CD4-positive, alpha-beta T cell treated with Interleukin-6 at 100 ng/mL for 8 hours (primary cell): ENCODE measurements around the gene ADAD2.
A peak's percentile ranks its signal among the peaks of the same experiment; 100 is the strongest.

Experiments used
- DNase-seq: peaks from one replicate; pipeline ENCODE4 v3.0.0-alpha.2; 2020; ENCODE audit warnings: mixed read lengths, low spot score

The ADAD2 gene

DNA sequence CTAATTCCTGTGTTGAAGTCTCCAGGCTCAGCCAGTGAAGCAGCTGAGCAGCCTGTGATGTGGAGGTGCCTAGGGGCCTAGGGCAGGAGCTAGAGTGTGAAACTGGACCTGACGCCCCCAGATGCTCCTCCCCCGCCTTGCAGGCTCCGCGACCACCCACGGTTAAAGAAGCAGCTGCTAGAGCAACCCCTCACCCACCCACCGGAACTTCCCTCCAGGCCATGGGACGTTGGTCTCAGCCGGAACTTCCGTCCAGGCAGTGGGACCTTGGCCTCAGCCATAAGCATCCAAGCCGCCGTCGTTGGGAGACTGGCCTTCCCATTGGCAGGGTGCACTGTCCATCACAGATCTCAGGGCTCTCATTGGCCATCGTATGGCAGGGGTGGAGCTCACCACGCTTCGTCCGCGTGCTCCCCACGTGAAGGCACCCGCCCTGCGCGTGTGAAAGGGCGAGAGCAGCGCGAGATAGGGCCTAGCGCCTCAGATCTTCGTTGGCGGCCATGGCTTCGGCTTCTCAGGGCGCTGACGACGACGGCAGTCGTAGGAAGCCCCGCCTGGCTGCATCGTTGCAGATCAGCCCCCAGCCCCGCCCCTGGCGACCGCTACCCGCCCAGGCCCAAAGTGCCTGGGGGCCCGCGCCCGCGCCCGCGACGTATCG lies at the start of gene ADAD2:
ADAD2 (plus strand) TSS at position 427 of the 658 bp plus-strand sequence; CDS start at position 501, 74 bp downstream.
- DNase-seq = no peak

DNA sequence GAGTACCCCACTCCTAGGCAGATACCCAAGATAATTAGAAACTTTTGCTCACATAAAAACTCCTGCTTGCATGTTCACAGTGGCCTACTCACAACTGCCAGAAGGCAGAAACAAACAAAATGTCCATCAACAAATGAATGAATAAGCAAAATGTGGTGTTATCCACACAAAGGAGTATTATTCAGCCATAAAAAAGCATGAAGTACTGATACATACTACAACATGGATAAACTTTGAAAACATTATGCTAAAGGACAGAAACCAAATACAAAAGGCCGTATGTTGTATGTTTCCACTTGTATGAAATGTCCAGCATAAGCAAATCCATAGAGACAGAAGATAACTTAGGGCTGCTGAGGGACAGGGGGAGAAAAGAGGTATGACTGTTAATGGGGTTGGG lies 47.9 kb upstream of the ADAD2 start:
- no peak for DNase-seq

DNA sequence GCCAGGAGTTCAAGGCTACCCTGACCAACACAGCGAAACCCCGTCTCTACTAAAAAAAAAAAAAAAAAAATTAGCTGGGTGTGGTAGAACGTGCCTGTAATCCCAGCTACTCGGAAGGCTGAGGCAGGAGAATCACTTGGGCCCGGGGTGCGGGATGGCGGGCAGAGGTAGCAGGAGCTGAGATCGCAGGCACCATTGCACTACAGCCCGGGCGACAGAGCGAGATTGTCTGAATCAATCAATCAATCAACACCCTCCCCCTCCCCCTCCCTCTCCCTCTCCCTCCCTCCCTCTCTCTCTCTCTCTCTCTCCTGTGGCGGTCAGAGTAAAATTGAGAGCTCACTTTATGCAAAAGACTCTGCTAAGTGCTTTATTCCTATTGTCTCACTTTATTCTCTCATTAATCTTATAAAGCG lies 47.2 kb upstream of the ADAD2 start:
- DNase-seq = no peak

DNA sequence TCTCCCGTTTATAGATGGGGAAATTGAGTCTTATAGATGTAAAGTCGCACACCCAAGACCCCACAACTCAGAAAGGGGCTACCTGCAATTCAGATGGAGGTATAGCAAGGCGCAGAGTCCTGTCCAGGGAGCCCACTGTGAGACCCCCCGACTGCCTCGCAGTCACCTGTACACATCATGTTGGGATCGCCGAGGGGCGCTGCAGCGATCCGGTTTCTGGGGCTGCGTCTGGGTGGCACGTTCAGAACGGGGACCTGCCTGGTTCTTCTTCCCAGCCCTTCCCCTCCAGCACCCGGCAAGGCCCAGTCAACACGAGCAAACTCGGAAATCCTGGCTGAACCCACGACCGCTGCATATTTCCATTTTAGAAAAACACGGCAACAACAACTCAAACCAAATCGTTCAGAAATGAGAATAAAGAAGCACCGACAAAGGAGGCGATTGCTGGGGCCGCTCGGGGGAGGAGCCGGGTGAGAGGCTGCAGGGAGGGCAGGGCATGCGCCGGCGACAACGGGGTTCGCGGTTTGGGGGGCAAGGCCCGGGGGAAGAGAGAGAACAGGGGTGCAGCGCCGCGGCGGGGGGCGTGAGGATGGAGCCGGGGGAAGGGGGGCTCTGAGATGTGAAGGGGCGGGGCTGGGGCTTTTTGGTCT lies 46.6 kb upstream of the ADAD2 start:
- DNase-seq = peak; percentile 11

DNA sequence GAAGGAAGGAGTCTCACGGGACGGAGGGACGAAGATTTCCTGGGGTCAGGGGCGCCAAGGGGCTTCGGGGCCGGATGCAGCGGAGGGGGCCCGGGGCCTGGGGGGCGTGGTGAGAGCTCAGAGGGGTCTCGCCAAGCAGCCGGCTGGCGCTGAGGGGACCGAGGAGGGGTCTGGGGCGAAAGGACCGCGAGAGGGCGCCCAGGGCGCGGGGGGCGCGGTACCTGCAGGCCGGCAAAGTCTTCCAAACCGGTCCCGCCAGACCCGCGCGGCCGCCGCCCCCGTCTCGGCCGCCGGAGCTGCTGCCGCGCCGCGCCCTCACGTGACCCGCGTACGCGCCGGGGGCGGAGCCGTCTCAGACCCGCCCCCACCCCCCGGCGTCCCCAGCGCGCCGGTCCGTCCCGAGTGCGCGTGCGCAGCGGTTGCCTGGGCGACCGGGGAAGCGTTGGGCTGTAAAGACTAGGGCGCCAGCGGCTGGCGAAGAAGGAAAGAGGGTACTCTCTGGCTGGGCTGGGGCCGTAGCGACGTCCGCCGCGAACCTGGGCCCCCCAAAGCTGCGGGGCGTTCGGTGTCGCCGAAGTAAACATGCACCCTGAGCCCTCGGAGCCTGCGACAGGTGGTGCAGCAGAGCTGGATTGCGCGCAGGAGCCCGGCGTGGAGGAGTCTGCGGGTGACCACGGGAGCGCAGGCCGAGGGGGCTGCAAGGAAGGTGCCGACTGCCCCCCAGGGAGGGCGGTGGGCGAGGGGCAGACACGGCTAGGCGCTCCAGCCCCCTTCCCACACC lies 45.9 kb upstream of the ADAD2 start, which contains the start of the genes DNAAF1 and HSDL1:
DNAAF1 (plus strand) TSS at position 450 of the 781 bp plus-strand sequence; CDS start at position 583, 133 bp downstream.
HSDL1 (minus strand) TSS at position 319 of the 781 bp plus-strand sequence. CDS start 13,856 bp downstream, outside the sequence.
- peak; percentile 92 for DNase-seq

DNA sequence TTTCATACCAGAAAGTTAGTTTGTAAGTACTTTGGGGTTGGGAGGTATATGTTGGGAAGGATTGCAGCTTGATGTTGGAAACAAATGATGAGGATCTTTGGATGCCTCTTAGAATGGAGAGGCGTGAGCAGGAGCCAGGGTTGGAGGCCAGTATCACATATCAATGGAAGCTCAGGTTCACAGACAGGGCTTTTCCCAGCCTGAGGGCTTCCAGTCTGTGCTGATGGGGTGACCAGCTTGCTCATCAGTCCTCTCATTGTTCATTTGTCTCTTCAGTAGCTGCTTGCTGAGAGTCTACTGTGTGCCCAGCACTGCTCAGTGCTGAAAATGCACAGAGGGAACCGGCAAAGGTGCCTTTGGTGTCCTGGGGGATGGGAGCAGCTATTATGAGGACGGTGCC lies 40.0 kb upstream of the ADAD2 start:
- no peak for DNase-seq

DNA sequence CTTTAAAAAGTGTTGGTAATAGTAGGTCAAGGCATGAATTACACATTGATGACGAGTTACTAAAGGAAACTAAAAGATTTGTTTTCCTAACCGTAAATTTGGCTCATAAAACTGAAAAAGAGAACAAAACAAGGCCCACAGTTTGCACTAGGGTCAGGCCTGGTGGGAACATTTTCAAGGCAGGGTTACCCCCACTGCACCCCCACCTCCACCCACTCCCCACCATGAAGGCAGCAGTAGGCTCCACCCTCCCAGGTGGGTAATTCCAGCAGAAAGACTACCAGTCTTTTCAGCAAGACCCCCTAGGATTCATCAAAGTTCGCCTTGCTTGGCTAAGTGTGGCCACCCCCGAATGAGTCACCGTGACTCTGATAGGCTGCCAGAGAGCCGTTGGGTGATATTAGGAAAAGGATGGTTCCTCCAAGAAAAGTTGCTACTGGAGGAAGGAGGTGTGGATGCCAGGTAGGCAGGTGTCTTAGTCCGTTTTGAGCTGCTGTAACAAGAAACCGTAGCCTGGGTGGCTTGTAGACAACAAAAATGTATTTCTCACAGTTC lies 37.2 kb upstream of the ADAD2 start:
- DNase-seq = no peak

DNA sequence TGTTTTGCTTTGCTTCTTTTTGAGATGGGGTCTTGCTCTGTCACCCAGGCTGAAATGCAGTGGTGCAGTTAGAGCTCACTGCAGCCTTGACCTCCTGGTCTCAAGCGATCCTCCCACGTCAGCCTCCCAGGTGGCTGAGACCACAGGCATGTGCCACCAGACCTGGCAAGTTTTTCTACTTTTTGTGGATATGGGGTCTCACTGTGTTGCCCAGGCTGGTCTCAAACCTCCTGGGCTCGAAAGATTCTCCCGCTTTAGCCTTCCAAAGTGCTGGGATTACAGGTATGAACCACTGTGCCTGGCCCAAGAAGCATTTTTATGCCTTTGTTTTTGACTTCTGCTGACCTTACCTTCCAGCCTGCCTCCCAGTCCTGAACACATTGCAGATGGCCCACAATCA lies 35.7 kb upstream of the ADAD2 start:
- no peak for DNase-seq

DNA sequence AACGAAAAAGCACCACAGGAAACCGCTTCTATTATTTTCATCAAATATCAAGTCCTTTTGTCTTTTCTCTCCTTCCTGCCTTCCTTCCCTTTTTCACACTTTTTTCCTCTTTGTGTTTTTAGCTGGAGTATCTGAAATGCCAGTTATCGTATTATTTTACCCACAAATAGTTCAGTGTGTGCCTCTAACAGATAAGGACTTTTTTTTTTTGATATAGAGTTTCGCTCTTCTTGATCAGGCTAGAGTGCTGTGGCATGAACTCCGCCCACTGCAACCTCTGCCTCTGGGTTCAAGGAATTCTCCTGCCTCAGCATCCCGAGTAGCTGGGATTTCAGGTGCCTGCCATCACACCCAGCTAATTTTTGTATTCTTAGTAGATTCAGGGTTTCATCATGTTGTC lies 35.2 kb upstream of the ADAD2 start:
- no peak for DNase-seq

DNA sequence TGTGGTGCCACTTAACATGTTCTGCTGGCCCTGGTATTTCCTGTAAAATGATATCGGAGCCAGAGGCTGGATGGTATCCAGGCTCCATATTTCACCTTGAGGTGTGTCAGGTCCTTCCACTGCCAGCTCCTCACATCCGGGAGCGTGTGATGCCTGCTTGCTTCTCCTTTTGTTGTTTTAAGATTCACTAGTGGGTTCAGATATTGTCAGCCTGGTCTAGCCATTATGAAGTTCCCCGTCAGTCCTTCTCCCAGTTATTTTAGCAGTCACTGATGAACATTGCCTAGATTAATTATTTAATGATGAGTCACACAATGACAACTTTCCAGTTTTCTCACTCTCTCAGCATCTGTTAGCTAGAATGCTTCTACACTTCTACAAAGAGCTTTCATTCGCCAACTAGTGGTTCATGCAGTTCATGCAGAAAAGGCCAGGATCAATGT lies 34.6 kb upstream of the ADAD2 start:
- DNase-seq = no peak

DNA sequence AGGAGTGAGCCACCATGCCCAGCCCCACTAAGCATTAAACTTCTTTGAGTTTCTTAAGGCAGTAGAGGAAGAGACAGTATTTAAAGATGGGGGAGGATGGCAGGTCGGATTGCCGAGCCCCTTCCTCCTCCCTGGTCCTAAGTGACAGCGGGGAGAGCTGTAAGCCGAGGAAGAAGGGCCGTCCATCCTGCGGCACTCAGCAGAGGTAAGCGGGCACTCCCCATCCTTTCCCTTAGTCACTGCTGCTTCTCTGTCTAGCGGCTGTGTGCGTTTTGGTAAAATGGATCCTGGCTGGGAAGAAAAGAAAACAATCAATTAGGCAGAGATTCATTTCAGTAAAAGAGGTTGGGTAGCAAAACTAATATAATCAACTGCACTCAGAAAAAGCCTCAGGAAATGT lies 31.9 kb upstream of the ADAD2 start:
- no peak for DNase-seq

DNA sequence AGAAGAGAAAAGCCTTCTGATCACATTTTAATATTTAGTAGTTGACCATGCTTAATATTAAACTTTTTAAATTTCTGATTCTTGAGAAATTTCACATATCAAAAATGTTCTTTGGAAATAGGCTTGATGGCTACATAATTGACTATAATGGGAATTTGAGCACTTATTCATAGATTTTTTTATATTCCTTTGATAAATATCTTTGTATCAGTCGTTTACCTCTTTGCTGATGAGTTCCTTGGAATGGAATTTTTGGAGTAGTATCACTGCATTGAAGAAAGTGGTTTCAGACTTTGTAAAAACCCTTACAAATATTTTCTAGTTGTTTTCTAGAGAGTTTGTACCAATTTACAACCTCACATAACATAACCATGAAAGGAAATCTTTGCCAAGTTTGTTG lies 31.2 kb upstream of the ADAD2 start:
- DNase-seq = no peak

DNA sequence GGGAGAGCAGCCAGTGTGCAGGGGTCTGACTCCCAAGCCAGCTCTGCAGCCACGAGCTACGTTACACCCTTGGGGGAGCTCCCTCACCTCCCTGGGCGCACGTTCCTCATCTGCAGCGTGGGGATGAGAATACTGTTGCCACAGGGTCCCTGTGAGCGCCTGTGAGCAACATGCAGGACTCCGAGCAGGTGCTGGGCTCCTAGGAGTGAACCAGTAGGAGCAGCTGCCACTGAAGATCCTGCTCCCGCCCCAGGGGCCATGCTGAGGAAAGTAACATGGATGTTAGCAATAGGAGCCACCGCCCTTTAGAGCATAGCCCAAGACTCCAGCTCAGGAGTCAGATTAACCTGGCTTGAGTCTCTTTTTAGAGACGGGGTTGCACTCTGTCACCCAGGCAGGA lies 29.9 kb upstream of the ADAD2 start:
- DNase-seq = no peak

DNA sequence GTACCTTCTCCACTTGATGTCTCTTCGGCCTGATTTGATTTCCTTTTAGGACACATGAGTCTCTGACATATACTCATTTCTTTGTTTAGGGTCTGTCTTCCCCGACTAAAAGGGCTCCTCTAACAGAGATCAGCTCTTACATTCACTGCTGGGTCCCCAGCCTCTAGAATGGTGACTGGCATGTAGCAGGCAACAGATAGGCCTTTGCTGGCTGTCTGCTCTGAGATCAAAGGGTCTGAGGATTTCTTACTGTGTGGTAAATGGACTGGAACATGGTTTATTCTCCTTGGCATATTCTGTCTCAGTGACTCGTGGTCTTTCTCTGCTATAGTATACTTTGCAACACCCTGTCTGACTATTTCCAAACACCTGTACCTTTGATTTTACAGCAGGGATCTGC lies 29.2 kb upstream of the ADAD2 start:
- DNase-seq = no peak

DNA sequence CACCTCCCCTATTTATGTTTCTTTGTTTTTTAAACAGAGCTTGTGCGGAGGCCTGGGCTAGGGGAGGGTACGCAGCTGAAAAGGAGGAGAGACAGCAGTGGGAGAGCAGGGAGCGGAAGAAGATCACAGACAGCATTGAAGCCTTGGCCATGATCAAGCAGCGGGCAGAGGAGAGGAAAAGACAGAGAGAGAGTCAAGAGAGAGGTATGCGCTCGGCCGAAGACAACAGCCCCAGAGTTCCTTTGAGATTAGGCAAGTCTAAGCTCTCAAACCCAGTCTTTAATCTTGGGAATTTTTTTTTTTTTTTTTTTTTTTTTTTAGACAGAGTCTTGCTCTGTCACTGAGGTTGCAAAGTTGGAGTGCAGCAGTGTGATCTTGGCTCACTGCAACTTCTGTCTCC lies 25.2 kb upstream of the ADAD2 start:
- DNase-seq = no peak

DNA sequence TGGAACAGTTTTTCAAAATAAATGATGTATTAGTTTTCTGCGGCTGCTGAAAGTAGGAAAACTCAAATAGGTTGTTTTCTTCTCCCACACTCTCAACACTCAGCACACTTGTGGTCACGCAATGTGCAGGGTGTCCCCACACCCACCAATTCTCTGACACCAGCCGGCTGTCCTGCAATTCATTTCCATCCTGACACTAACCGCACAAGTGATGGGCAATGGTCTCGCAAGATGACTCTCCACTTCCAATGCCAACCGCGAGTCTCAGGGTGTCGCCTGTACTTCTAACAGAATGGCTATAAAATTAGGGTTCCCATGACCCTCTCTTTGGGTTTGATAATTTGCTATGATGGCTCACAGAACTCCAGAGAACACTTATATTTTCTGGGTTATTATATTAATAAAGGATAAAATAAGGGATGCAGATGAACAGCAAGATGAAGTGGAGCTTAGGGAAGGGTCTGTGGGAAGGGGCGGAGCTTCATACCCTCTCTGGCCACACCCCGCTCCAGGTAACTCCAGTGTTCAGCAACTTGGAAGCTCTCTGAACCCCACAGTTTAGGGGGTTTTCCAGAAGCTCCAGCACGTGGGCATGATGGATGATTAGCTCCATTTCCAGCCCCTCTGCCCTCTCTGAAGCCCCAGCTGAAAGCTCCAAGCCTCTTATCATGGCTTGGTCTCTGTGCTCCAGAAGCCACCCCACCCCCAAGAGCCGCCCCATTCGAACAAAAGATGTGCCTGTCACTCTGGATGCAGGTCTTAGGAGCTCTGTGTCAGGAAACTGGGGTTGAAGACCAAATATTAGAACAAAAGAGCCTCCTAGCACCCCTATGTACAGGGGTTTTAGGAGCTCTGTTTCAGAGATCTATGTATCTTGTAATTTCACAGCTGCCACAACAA lies 23.9 kb upstream of the ADAD2 start:
- DNase-seq = no peak

DNA sequence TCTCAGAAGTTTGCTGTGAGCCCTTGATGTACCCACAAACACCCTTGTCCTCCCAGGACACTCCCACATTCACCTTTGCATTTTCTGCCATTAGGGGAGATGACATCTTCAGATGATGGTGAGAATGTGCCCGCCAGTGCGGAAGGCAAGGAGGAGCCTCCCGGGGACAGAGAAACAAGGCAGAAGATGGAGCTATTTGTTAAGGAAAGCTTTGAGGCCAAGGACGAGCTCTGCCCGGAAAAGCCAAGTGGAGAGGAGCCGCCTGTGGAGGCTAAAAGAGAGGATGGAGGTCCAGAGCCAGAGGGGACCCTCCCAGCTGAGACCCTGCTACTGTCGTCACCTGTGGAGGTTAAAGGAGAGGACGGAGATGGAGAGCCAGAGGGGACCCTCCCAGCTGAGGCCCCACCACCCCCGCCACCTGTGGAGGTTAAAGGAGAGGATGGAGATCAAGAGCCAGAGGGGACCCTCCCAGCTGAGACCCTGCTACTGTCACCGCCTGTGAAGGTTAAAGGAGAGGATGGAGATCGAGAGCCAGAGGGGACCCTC lies 21.1 kb upstream of the ADAD2 start:
- DNase-seq = no peak

DNA sequence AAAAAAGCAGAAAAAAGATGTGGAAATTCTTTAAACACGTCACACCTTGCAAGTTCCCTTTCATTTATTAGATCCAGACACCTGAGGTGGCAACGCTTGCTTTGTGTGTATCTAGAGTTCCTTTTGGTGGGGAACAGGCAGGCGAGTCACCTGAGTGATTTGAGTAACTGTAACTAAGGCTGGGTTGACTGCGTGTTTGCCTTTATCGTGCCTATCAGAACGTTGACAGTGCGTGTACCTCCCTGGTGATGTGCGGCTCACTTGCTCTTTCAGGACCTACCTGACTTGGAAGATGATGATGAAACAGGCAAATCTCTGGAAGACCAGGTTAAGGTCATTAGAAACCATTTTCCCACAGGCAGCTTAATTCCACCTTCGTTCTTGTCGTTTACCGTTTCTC lies 16.6 kb upstream of the ADAD2 start:
- no peak for DNase-seq

DNA sequence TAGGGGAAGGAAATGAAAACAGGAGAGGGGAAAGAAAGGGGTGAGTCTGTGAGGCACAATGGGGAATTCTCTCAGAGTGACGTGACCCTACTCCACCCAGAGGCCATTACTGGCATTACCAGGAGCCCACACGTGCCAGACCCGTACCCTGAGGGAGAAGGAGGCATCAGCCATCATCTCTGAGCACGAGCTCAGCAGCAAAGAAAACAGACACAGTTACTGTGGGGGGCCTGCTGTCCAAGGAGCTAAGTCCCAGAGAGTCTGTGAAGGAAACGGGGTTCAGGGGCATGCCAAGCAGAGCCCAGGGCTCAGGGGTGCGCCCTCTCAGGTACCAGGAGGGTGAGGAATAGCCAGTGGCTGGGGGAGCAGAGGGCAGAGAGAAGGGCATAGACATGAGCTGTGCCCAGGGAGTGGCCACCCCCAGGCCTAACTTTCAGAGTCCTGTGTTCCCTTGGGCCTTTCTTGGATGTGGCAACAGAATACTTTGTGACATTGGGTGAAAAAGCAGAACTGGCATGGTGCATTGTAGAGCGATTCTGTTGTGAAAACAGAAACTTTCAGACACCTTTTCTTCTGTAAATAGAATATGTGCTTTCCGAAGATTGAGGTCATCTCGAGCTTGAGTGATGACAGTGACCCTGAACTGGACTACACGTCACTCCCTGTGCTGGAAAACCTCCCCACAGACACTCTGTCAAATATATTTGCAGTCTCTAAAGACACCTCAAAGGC lies 15.4 kb upstream of the ADAD2 start:
- peak; percentile 36 for DNase-seq
